ENCODE measurements around the gene KRTAP12-2.

Gene KRTAP12-2, protein sequence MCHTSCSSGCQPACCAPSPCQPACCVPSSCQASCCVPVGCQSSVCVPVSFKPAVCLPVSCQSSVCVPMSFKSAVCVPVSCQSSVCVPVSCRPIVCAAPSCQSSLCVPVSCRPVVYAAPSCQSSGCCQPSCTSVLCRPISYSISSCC

GRCh38 chr21:44666401-44667320 lies at the start of gene KRTAP12-2:
Gene KRTAP12-2, minus strand, starts transcription at chr21:44666927. Its CDS starts 41 bp downstream, at chr21:44666886.
- in situ Hi-C loops (cut with HindIII; ENCODE audit: low pct_ligation_motif_present, low pct_unique_long_range_greater_than_20kb, low sequenced_read_pairs): no loop called here
- no peak for DNase-seq

DNA sequence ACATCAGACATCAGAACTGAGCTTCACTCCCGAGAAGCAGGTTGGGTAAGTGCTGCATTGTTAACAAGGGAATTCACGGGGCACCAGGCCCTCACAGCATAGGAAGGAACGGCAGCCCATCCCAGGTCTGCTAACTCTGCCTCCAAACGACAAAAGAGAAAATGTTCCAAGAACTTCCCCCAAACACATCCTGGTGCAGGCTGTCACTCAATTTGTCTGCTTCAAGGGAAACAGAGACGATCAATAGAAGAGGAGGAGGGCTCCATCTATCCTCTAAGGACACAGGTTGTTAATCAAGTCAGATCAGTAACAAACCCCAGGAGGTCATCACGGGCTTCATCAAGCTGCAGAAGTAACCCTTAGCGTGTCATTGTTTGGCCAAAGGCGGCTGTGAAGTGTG lies 48.2 kb upstream of the KRTAP12-2 start:
- in situ Hi-C loops (cut with HindIII; ENCODE audit: low pct_ligation_motif_present, low pct_unique_long_range_greater_than_20kb, low sequenced_read_pairs): no loop called here
- no peak for DNase-seq

DNA sequence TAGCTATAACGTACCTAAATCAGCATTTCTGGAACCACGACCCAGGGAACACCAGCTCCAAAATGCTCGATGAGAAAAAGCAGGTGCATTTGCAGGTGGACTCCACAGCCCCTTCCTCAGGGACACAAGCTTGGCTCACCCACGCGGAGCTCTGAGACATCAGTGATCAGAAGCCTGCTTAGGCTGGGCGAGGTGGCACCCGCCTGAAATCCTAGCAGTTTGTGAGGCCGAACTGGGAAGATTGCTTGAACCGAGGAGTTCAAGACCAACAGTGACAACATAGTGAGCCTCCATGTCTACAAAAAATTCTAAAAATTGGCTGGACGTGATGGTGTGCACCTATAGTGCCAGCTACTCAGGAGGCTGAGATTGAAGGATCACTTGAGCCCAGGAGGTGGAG lies 47.1 kb upstream of the KRTAP12-2 start:
- in situ Hi-C loops (cut with HindIII; ENCODE audit: low pct_ligation_motif_present, low pct_unique_long_range_greater_than_20kb, low sequenced_read_pairs): no loop called here
- DNase-seq: no peak

GRCh38 chr21:44713130-44713529 lies 46.4 kb upstream of the KRTAP12-2 start:
- in situ Hi-C loops (cut with HindIII; ENCODE audit: low pct_ligation_motif_present, low pct_unique_long_range_greater_than_20kb, low sequenced_read_pairs): no loop called here
- DNase-seq: no peak

DNA sequence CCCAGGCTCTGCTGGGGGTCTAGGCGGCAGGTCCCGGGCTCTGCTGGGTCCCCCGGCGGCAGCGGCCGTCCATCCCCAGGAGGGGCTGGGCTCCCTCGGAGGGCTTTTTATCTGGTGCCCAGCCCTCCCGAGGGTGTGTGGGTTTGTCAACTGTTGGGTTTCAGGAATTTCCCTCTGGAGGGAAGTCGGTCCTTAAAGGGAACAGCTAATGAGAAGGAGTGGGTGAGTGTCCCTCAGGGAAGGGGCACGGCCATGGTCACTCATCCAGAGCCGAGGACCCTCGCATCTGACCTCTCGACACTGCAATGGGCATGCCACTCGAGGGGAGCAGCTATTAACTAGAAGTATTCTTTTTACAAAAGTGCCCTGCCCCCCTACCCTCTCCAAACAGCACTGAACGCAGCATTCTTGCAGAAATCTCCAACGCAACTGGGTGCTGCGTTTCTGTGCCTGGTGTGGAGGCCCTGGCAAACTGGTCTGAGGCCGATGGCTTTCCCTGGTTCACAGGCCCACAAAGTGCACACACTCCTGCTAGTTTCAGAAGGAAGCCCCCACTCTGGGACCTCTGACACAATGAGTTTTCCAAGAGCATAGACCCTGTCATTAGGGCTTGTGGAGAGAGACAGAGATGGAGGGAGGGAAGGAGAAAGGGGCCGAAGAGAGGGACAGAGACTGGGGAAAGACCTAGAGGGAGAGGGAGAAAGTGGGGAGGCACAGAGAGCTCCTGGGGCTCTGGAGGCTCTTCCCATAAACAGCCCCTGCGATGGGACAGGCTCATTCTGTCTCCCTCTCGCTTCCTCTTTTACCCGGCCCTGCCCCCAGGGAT lies 45.7 kb upstream of the KRTAP12-2 start:
- in situ Hi-C loops (cut with HindIII; ENCODE audit: low pct_ligation_motif_present, low pct_unique_long_range_greater_than_20kb, low sequenced_read_pairs): no loop called here
- DNase-seq: no peak

DNA sequence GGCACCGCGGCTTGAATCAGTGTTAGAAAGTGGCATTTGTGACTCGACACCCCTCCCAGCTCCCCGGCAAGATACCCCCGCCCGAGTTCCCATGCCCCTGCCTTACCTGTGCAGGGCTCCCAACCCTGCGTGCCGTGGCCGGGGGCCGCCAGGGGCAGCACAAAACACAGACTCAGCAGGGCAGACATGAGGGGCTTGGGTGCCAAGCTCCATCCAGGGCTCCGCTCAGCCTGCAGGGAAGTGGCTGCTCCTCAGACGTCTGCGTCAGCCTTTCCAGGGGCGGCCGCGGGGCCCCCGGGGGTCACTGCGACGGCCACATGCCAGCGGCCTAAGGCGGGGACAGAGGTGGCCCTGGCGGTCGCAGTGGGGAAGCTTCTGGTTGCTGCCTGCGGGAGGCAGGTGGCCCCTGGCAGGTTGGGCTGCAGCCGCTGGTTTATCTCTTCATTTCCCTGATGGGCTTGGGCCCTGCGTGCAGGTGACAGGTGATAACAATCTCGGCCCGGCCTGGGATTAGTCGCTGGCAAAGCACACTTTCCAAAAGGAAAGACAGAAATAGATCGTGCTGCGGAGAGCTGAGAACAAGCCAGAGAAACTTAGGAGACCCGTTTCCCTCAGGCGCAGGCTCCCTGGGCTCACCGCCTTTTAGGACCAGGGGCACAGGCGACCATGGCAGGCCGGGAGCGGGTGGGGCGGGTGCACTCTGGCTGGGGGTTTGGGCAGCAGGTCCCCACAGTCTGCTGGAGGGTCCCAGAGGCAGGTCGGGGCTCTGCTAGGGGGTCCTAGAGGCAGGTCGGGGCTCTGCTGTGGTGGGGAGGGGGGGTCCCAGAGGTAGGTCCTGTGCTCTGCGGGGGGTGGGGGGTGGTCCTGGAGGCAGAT lies 44.8 kb upstream of the KRTAP12-2 start, which contains the start of gene TSPEAR:
TSPEAR (minus strand) TSS at position 246 of the 876 bp plus-strand sequence; CDS start at position 188, 58 bp downstream.
- in situ Hi-C loops (cut with HindIII; ENCODE audit: low pct_ligation_motif_present, low pct_unique_long_range_greater_than_20kb, low sequenced_read_pairs): no loop called here
- DNase-seq: no peak

- no peak for DNase-seq
- in situ Hi-C loops (cut with HindIII; ENCODE audit: low pct_ligation_motif_present, low pct_unique_long_range_greater_than_20kb, low sequenced_read_pairs): no loop called here
Measured at GRCh38 chr21:44710756-44711326, 44.1 kb upstream of the KRTAP12-2 start.

DNA sequence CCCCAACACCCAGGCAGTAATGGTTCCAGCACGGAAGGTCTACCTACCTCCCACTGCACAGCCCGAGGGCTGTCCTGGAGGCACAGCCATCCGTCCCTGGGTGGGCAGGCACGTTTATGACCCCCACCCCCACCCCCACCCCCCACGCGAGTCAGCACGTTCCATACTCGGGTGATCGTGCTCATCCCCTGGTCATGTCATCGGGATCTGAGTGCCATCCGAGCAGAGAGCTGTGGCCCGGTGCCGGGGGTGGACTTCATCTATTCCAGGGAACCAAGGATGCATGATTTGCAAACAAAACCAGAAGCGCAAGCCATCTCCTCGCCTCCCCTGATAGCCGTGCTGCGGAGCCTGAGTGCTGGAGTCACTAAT lies 43.6 kb upstream of the KRTAP12-2 start:
- in situ Hi-C loops (cut with HindIII; ENCODE audit: low pct_ligation_motif_present, low pct_unique_long_range_greater_than_20kb, low sequenced_read_pairs): no loop called here
- no peak for DNase-seq

- no peak for DNase-seq
- in situ Hi-C loops (cut with HindIII; ENCODE audit: low pct_ligation_motif_present, low pct_unique_long_range_greater_than_20kb, low sequenced_read_pairs): no loop called here
Measured at GRCh38 chr21:44709426-44710293, 42.9 kb upstream of the KRTAP12-2 start.

GRCh38 chr21:44708866-44709425 lies 42.2 kb upstream of the KRTAP12-2 start:
- in situ Hi-C loops (cut with HindIII; ENCODE audit: low pct_ligation_motif_present, low pct_unique_long_range_greater_than_20kb, low sequenced_read_pairs): no loop called here
- no peak for DNase-seq

DNA sequence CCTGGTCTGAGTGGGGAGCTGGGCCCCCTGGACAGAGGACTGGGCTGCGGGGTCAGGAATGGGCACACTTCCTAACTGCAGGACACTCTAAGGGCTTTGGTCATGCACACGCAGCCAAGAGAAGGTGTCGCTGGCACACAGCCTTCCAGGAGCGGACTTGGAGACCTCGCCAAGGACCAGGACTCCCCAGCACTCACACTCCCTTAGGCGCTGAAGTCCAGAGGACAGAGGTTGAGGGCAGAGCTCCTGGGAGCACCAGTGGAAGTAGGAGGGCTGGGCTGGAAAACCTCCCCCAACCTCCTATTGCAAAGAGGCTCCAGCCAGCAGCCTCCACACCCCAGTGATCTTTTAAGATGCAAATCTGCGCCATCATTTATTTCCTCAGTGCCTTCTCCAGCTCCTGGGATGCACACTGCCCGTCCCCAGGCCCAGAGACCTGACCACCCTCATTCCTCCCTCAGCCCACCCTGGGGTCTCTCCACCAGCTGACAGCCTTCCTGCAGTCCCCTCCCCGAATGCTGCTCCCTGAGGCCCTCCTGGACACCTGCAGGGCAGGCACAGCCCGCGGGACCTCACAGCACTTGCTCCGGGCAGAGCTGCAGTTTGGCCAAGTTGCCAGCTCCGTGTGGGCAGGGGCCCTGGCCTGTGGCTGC lies 41.6 kb upstream of the KRTAP12-2 start:
- in situ Hi-C loops (cut with HindIII; ENCODE audit: low pct_ligation_motif_present, low pct_unique_long_range_greater_than_20kb, low sequenced_read_pairs): no loop called here
- DNase-seq: no peak

DNA sequence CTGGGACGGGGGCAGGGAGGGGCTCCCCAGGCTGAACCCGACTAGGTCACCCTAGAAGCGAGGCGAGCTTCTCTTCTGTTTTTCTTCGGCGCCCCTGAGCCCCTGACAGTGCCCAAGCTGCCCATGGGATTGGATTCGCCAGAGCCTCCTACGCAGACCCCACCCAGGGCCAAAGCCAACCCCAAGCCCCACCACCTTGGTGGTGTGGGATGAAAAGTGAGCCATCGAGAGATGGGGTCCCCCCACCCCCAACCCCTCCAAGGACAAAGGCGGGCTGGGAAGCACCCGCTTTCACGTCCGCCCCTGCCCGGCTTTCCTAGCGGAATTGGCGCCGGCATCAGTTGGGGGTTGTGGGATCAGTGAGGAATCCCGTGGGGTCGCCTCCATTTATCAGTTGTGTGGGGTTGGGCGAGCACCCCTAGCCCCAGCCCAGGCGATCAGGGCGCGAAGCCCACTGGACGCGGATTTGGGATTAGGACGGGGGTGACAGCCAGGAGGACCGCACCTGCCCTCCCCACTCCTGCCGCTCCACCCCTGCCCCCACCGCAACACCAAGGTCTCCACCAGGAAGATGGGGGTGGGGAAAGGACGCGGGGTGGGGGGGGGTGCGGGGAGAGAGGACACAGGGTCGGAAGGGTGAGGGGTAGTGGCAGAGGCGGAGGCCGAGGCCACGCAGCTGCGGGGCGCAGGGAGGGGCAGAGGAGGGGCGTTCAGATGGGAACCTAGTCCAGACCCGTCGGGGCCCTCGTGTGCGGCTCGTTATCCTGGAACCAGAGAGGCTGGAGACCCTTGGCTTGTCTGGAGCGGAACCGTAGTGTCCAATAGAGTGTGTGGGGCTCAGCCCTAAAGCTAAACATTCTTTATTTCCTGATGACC lies 40.2 kb upstream of the KRTAP12-2 start:
- DNase-seq: no peak
- in situ Hi-C loops (cut with HindIII; ENCODE audit: low pct_ligation_motif_present, low pct_unique_long_range_greater_than_20kb, low sequenced_read_pairs): no loop called here

- DNase-seq: no peak
- in situ Hi-C loops (cut with HindIII; ENCODE audit: low pct_ligation_motif_present, low pct_unique_long_range_greater_than_20kb, low sequenced_read_pairs): no loop called here
Measured at GRCh38 chr21:44706026-44706705, 39.4 kb upstream of the KRTAP12-2 start.

DNA sequence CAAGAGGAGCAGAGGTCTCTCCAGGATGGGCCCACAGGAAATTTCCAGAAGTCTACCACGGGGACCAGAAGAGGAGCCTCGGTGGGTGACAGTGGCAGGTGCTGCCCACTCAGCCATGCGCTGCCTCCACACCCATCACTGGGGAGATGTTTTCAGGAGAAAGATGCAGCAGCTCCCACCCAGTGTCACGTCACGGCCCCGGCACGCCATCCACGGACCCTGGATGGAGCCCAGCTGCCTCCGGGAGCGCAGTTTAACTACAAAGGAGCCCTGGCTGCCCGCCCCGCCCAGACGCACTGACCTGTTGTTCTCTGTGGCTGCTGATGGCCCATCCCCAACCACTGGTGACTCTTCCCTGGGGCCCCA lies 37.9 kb upstream of the KRTAP12-2 start:
- in situ Hi-C loops (cut with HindIII; ENCODE audit: low pct_ligation_motif_present, low pct_unique_long_range_greater_than_20kb, low sequenced_read_pairs): no loop called here
- DNase-seq: no peak

All from ACHN (cell line).